GM21717 (cell line): ENCODE data around the gene INSRR.

Experiments used
- ATAC-seq: cut with Tn5 transposase; IDR thresholded peaks from one replicate; pipeline ENCODE4 v1.9.1; 2021; ENCODE audit warnings: mild to moderate bottlenecking, moderate library complexity; ENCODE audit not compliant: unreplicated experiment

The INSRR gene

GRCh38 chr1:156808186-156809030 lies 50.5 kb downstream of the INSRR start:
- ATAC-seq: no peak

- ATAC-seq: no peak
Measured at GRCh38 chr1:156807627-156808026, 51.3 kb downstream of the INSRR start.

- no peak for ATAC-seq
Measured at GRCh38 chr1:156806512-156807440, 52.1 kb downstream of the INSRR start.

- no peak for ATAC-seq
Measured at GRCh38 chr1:156805766-156806511, 53.0 kb downstream of the INSRR start.

GRCh38 chr1:156804572-156805243 lies 54.2 kb downstream of the INSRR start:
- ATAC-seq: no peak

- ATAC-seq: no peak
Measured at GRCh38 chr1:156804026-156804425, 54.9 kb downstream of the INSRR start.

- no peak for ATAC-seq
Measured at GRCh38 chr1:156803086-156803851, 55.6 kb downstream of the INSRR start.

- no peak for ATAC-seq
Measured at GRCh38 chr1:156802421-156802935, 56.4 kb downstream of the INSRR start.

GRCh38 chr1:156801409-156802121 lies 57.4 kb downstream of the INSRR start:
- no peak for ATAC-seq

GRCh38 chr1:156797212-156797871 lies 61.6 kb downstream of the INSRR start:
- ATAC-seq: no peak

- no peak for ATAC-seq
Measured at GRCh38 chr1:156796340-156797097, 62.4 kb downstream of the INSRR start.

- ATAC-seq: no peak
Measured at GRCh38 chr1:156795787-156796186, 63.1 kb downstream of the INSRR start.

- no peak for ATAC-seq
Measured at GRCh38 chr1:156795374-156795733, 63.6 kb downstream of the INSRR start.

GRCh38 chr1:156794506-156795373 lies 64.2 kb downstream of the INSRR start:
- ATAC-seq: no peak
